LoVo (cell line): ENCODE measurements around the gene ARG2.

Experiments used
- DNase-seq: peaks from one replicate; pipeline ENCODE4 v3.0.0-alpha.2; 2016; ENCODE audit warnings: low spot score

Gene ARG2

GRCh38 chr14:67683842-67684241 lies 64.1 kb downstream of the ARG2 start:
- DNase-seq = no peak

- DNase-seq = no peak
Observed at GRCh38 chr14:67690011-67690410, 70.3 kb downstream of the ARG2 start.

GRCh38 chr14:67694791-67695393 lies 75.2 kb downstream of the ARG2 start:
- peak; percentile 88 for DNase-seq

GRCh38 chr14:67695394-67695949 lies 75.8 kb downstream of the ARG2 start, which contains the start of gene RDH11:
RDH11 (minus strand) TSS chr14:67695764; CDS start chr14:67695703, 61 bp downstream.
- DNase-seq = peak; percentile 93

GRCh38 chr14:67697006-67697405 lies 77.3 kb downstream of the ARG2 start:
- no peak for DNase-seq

GRCh38 chr14:67698179-67698578 lies 78.5 kb downstream of the ARG2 start:
- no peak for DNase-seq
